ENCODE results near the gene SNX3. TPM values are rescaled to one million over a fixed set of nuclear protein-coding genes. Genes with fewer than 3 reads are reported as not detected.

The SNX3 gene
- total and polyA plus RNA-seq, 12 donors = 115 to 491 (median 230) TPM

DNA sequence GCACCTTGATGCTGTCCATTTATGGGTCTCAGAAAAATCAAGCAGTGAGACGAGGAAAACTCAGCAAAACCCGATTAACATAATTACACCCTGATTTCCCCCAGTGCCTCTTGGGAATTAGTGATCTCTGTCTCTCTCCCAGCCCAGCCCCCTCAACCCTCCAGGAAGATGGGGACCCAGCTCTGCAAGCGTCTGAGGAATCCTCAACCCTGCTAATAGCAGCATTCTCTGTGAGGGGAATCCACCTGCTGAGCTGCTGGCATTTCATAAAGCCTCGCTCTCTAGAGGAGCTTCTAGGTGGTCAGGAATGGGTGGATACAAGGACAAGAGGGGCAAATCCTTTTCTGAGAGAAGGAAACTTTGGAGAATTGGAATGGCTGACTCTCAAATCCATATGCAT lies 81.1 kb downstream of the SNX3 start:
- Histone ChIP-seq H3K9me3 (replicated peaks in 1 of 3) (no peaks in the 10 kb centered on the region), H3K27me3 (peaks cover 23% of the 10 kb centered on the region), H3K4me1 (replicated peaks in 1 of 2) (peaks cover 0 to 14% of the 10 kb centered on the region in 2 donors), H3K4me3 (no peak overlapping the region), H3K36me3 (replicated peaks in 1 of 2) (no peaks in the 10 kb centered on the region), H3K27ac (no peak overlapping the region)
- WGBS, 4 donors = 43 to 57% (median 51%) methylated on average over 4 of the region's 4 CpGs
- TF ChIP-seq, protein P1, sequence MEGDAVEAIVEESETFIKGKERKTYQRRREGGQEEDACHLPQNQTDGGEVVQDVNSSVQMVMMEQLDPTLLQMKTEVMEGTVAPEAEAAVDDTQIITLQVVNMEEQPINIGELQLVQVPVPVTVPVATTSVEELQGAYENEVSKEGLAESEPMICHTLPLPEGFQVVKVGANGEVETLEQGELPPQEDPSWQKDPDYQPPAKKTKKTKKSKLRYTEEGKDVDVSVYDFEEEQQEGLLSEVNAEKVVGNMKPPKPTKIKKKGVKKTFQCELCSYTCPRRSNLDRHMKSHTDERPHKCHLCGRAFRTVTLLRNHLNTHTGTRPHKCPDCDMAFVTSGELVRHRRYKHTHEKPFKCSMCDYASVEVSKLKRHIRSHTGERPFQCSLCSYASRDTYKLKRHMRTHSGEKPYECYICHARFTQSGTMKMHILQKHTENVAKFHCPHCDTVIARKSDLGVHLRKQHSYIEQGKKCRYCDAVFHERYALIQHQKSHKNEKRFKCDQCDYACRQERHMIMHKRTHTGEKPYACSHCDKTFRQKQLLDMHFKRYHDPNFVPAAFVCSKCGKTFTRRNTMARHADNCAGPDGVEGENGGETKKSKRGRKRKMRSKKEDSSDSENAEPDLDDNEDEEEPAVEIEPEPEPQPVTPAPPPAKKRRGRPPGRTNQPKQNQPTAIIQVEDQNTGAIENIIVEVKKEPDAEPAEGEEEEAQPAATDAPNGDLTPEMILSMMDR (IDR thresholded peaks at IDR 0.05) = no peak
- no peak for TF ChIP-seq POLR2A (IDR thresholded peaks at IDR 0.05)
- no peak for DNase-seq
- intact Hi-C loops (cut with DNase I) = loop anchor here in 1 of 2 donors (10.0 kb wide), 2 partner anchors 85 to 315 kb away; partner anchors contain the start of gene SNX3

DNA sequence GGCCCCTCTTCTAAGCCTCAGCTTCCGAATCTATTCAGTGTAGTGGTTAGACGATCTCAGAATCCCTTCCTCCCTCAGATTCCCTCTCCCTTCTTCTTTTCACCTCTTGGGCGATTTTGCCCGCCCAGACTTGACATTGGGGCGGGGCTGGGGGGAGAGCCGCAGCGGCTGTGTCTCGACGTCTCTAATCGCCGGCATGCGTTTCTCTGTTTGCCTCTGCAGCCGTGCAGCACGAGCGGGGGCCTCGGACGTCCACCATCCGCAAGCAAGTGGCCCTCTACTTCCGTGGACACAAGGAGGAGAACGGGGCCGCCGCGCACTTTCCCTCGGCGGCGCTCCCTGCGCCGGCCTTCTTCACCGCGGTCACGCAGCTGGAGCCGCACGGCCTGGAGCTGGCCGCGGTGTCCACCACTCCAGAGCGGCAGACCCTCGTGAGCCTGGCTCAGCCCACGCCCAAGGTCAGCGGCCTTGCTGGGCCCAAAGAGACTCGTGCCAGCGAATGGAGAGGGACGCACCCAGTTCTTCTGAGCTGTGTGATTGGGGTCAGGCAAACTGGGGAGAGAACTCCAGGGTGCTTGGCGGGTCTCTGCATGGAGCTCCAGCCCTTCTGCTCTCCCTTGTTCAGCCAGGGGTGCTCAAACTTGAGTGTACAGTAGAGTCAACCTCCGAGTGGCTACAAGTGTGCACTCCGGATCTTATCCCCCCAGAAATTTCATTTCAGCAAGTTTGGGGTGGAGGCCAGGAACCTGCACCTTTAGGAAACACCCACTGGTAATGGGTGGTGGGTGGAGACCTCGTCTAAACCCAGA lies 84.4 kb downstream of the SNX3 start:
- TF ChIP-seq, protein P1 (IDR thresholded peaks at IDR 0.05) = no peak
- no peak for TF ChIP-seq POLR2A (IDR thresholded peaks at IDR 0.05)
- peak overlapping the region in 2 of 4 donors; percentile 21 to 49 for H3K4me3 ChIP-seq
- H3K27me3 ChIP-seq = peaks cover 50% of the 10 kb centered on the region
- H3K4me1 ChIP-seq (replicated peaks in 1 of 2) = peaks cover 0 to 14% of the 10 kb centered on the region in 2 donors
- no peak overlapping the region for H3K27ac ChIP-seq
- H3K36me3 ChIP-seq (replicated peaks in 1 of 2) = no peaks in the 10 kb centered on the region
- DNase-seq = no peak
- WGBS, 4 donors = 18 to 41% (median 21%) methylated on average over 24 to 46 of the region's 46 CpGs
- H3K9me3 ChIP-seq (replicated peaks in 1 of 3) = no peaks in the 10 kb centered on the region
- intact Hi-C loops (cut with DNase I) = loop anchor here in 1 of 2 donors (10.0 kb wide), 2 partner anchors 88 to 318 kb away; partner anchors contain the start of gene SNX3

DNA sequence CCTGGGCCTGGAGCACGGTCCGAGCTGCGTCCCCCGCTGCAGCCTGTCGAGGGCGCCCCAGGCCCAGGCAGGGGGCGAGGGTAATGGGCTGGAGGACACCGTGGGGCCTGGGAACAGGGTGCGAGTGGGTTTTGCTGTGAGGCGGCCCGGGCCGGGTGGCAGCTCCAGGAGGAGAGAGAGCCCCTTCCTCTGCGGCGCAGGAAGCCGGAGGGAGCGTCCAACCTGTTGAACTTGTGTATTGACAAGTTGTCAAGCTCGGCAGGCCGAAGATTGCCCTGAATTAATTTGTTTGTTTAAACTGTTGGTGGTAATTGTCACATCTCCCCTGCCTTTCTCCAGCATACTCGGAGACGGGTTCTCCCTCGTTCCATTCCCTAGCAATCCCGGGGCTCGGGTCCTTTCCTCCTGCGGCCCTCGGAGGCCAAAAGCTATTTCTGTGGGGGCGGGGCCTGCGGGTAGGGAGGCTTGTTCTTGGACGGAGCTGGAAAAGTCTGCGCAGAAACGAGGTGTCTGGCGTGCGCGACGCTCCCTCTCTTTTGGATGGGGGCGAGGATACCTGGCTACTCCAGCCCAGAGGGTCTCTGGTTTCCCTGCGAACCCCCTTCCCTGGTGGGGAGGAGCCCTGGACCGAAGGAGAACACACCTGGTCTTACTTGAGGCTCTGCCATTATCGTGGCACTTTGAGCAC lies 85.1 kb downstream of the SNX3 start:
- DNase-seq = peak in 6 of 7 donors; percentile 29 to 65 (median 62)
- no peak overlapping the region for H3K27ac ChIP-seq
- no peaks in the 10 kb centered on the region for H3K36me3 ChIP-seq (replicated peaks in 1 of 2)
- H3K27me3 ChIP-seq = peaks cover 58% of the 10 kb centered on the region
- 3 to 6% (median 5%) methylated on average over 25 to 38 of the region's 38 CpGs for WGBS, 4 donors
- no peak for TF ChIP-seq POLR2A (IDR thresholded peaks at IDR 0.05)
- TF ChIP-seq, protein P1 (IDR thresholded peaks at IDR 0.05) = peak; percentile 19 to 68 (median 62)
- intact Hi-C loops (cut with DNase I) = loop anchor here in 1 of 2 donors (10.0 kb wide), 2 partner anchors 89 to 319 kb away; partner anchors contain the start of gene SNX3
- peak overlapping the region in 2 of 4 donors; percentile 21 to 49 for H3K4me3 ChIP-seq
- peaks cover 0 to 14% of the 10 kb centered on the region in 2 donors for H3K4me1 ChIP-seq (replicated peaks in 1 of 2)
- no peaks in the 10 kb centered on the region for H3K9me3 ChIP-seq (replicated peaks in 1 of 3)

DNA sequence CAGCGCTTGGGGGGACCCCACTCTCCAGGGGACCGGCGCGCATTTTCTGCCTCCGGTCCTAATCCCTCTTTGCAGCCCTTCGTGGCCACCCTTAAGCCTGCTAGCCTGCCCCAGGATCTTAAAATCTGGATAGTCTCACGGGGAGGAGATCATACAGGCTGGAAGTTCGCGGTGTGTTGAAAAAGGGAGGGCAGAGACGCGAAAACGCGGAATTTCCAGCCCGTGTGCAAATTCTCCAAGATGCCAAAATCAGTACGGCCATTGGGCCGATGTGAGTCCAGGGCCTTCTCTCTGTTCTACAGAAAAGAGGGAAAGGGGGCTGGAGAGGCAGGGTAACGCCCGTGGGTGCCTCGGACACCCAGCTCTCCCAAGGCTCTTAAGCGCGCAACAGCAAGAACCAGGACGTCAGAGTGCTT lies 85.7 kb downstream of the SNX3 start:
- no peak for DNase-seq
- Histone ChIP-seq H3K4me3 (peak overlapping the region in 2 of 4 donors; percentile 21 to 49), H3K9me3 (replicated peaks in 1 of 3) (no peaks in the 10 kb centered on the region), H3K36me3 (replicated peaks in 1 of 2) (no peaks in the 10 kb centered on the region), H3K4me1 (replicated peaks in 1 of 2) (peaks cover 0 to 14% of the 10 kb centered on the region in 2 donors), H3K27ac (no peak overlapping the region), H3K27me3 (peaks cover 63% of the 10 kb centered on the region)
- 14 to 21% (median 17%) methylated on average over 14 to 22 of the region's 22 CpGs for WGBS, 4 donors
- intact Hi-C loops (cut with DNase I) = loop anchor here in 1 of 2 donors (10.0 kb wide), 2 partner anchors 90 to 320 kb away; partner anchors contain the start of gene SNX3
- no peak for TF ChIP-seq POLR2A (IDR thresholded peaks at IDR 0.05)
- TF ChIP-seq, protein P1 (IDR thresholded peaks at IDR 0.05) = no peak

Measured in adrenal gland (tissue), 12 donors.